HAP-1 (cell line): ENCODE results near the gene UGT1A10.
"Not testable (repeated sequence)": the region's sequence is repeated elsewhere in the genome, so short reads cannot be mapped to it uniquely, and the experiment has no call there.

Experiments
- DNase-seq, 2 experiments: peaks; one replicate each; pipeline ENCODE4 v3.0.0-alpha.2; 2016 to 2020; ENCODE audit warnings: low spot score in 2 of 2
- H3K27me3 ChIP-seq: fragments of 250-450 bp; sonication (Bioruptor Pico); 2 replicates; pipeline ENCODE4 v1.5.1; 2020; ENCODE audit warnings: low read depth, mild to moderate bottlenecking, moderate library complexity
- H3K36me3 ChIP-seq: fragments of 250-450 bp; sonication (Bioruptor Pico); replicated peaks from 2 replicates; pipeline ENCODE4 v1.5.1; 2020; ENCODE audit warnings: mild to moderate bottlenecking
- H3K4me1 ChIP-seq: fragments of 250-450 bp; sonication (Bioruptor Pico); 2 replicates; pipeline ENCODE4 v1.5.1; 2020; ENCODE audit warnings: mild to moderate bottlenecking
- H3K4me3 ChIP-seq: fragments of 250-450 bp; sonication (Bioruptor Pico); 2 replicates; pipeline ENCODE4 v1.5.1; 2020; ENCODE audit warnings: mild to moderate bottlenecking, moderate library complexity
- H3K9me3 ChIP-seq: fragments of 250-450 bp; sonication (Bioruptor Pico); 2 replicates; pipeline ENCODE4 v1.5.1; 2020; ENCODE audit warnings: mild to moderate bottlenecking, moderate library complexity
- in situ Hi-C: fragments of 300-500 bp; cut with MboI; formaldehyde crosslinking; loops from 3 replicates; pipeline ENCODE4 v1.14.3; 2020; ENCODE audit warnings: low sequenced_read_pairs, inconsistent platforms, mixed read lengths

UGT1A10 gene

DNA sequence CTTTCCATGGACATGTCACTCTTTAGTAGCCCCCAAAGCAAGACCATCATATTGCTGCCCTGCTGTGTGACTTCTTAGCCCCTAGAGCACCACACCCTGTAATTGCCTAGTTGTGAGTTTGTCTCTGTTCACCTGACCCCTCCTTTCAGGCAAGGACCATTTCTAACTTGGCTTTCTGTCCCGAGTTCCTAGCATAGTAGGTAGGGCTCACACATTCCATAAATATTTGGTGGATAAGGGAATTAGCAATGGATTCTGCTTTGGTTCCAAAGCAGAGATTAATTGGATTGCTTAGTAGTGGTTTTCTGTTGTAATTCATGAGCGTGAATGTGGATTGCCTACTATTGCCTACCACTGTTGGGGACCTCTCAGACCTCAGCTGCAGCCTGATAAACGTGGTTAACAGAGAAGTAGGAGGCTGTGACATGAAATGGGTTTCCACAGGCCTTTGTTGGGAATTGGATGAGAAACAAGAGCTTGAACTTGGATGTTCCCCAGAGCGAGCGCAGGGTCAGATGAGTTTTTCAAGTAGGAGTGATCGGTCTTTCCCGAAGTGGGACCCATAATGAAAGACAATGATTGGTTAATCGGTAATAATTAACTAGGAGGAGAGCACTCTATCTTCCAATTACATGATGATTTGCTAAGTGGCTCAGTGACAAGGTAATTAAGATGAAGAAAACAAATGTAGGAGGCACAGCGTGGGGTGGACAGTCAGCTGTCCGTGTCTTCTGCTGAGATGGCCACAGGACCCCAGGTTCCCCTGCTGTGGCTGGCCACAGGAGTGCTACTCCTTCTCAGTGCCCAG, 110.4 kb downstream of the UGT1A10 start:
- no peak for DNase-seq
- no peak overlapping the region for H3K4me3 ChIP-seq
- H3K36me3 ChIP-seq, result no peaks in the 10 kb centered on the region
- in situ Hi-C loops, result no loop called here
- H3K4me1 ChIP-seq, result no peaks in the 10 kb centered on the region
- H3K9me3 ChIP-seq, result peaks cover 3% of the 10 kb centered on the region
- H3K27me3 ChIP-seq, result no peaks in the 10 kb centered on the region

- in situ Hi-C loops, result no loop called here
- no peaks in the 10 kb centered on the region for H3K4me1 ChIP-seq
- H3K36me3 ChIP-seq, result no peaks in the 10 kb centered on the region
- DNase-seq, result no peak
- H3K9me3 ChIP-seq, result peaks cover 3% of the 10 kb centered on the region
- H3K4me3 ChIP-seq, result no peak overlapping the region
- no peaks in the 10 kb centered on the region for H3K27me3 ChIP-seq
Measured at GRCh38 chr2:233747283-233747544, 111.0 kb downstream of the UGT1A10 start.

DNA sequence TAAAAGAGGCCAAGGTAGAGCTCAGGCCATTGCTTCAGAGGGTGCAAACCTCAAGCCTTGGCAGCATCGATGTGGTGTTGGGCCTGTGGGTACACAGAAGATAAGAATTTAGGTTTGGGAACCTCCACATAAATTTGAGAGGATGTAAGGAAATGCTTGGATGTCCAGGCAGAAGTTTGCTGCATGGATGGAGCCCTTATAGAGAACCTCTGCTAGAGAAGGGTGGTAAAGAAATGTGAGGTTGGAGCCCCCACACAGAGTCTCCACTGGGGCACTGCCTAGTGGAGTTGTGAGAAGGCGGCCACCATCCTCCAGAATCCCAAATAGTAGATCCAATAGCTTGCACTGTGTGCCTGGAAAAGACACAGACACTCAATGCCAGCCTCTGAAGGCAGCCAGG, 114.4 kb downstream of the UGT1A10 start:
- H3K4me3 ChIP-seq, H3K9me3 ChIP-seq, H3K36me3 ChIP-seq, H3K4me1 ChIP-seq, H3K27me3 ChIP-seq, DNase-seq, in situ Hi-C loops: not testable (repeated sequence)

DNA sequence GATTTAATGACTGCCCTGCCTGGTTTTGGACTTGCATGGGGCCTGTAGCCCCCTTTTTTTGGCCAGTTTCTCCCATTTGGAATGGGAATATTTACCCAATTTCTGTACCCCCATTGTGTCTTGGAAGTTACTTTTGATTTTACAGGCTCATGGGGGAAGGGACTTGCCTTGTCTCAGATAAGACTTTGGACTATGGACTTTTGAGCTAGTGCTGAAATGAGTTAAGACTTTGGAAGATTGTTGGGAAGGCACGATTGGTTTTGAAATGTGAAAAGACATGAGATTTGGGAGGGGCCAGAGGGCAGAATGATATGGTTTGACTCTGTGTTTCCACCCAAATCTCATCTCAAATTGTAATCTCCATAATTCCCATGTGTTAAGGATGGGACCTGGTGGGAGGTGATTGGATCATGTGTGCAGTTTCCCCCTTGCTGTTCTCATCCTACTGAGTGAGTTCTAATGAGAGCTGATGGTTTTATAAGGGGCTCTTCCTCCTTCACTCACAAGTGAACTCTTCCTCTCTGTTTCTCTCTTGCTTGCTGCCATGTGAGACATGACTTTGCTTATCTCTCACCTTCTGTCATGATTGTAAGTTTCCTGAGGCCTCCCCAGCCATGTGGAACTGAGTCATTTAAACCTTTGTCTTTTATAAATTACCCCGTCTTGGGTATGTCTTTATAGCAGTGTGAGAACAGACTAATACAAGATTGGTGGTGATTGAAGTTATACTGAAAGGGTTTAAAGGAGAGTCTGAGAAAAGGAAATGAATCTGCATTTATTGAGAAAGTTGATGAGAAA, 115.2 kb downstream of the UGT1A10 start:
- not testable (repeated sequence) for H3K4me1 ChIP-seq

DNA sequence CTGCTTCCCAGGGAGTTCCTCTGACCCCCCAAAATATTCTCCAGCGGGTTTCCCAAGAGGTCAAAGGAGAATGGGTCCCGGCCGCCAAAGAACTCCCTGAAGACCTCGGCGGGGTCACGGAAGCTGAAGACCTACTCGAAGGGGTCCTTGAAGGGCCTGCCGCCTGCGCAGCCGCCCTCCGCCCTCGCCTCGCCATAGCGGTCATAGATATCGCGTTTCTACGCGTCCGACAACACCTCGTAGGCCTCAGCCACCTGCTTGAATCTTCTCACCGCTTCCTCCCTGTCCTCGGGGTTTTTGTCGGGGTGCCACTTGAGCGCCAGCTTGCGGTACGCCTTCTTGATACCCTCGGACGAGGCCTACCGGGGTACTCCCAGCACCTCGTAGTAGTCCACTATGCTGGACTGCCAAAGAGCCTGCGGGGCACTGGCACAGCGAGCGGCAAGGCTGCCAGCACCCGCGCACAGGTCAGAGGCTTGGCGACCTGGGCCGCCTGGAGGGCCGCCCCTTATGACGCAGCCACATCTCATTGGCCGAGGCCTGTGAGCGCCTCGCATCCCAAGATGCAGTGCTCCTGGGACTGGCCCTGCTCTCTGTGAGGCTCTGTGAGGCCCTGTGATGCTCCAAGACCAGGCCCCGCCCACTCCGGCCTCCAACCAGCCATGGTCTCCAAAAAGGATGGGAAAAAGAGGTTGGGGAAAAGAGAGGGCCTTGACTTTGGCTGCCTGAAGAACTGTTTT, 118.8 kb downstream of the UGT1A10 start:
- no peak for DNase-seq
- Histone ChIP-seq H3K9me3 (peaks cover 3% of the 10 kb centered on the region), H3K4me3 (no peak overlapping the region), H3K27me3 (no peaks in the 10 kb centered on the region), H3K36me3 (no peaks in the 10 kb centered on the region), H3K4me1 (peaks cover 8% of the 10 kb centered on the region)
- in situ Hi-C loops, result no loop called here

More for the DNA sequence above, 115.2 kb downstream of the UGT1A10 start:
- H3K27me3 ChIP-seq, H3K4me3 ChIP-seq, in situ Hi-C loops, H3K36me3 ChIP-seq, H3K9me3 ChIP-seq, DNase-seq: not testable (repeated sequence)

GRCh38 chr2:233756429-233757081, 120.3 kb downstream of the UGT1A10 start:
- peaks cover 8% of the 10 kb centered on the region for H3K4me1 ChIP-seq
- no peaks in the 10 kb centered on the region for H3K27me3 ChIP-seq
- DNase-seq, result no peak
- H3K9me3 ChIP-seq, result no peaks in the 10 kb centered on the region; the same call in 1 of the 2 replicates
- H3K4me3 ChIP-seq, result no peak overlapping the region
- no peaks in the 10 kb centered on the region for H3K36me3 ChIP-seq
- in situ Hi-C loops, result no loop called here

GRCh38 chr2:233758141-233758540, 121.9 kb downstream of the UGT1A10 start:
- Histone ChIP-seq H3K4me1 (peaks cover under 1% of the 10 kb centered on the region; the same call in 1 of the 2 replicates), H3K27me3 (peaks cover 7% of the 10 kb centered on the region; the same call in 1 of the 2 replicates), H3K9me3 (no peaks in the 10 kb centered on the region), H3K36me3 (no peaks in the 10 kb centered on the region), H3K4me3 (no peak overlapping the region)
- DNase-seq, result no peak
- in situ Hi-C loops, result no loop called here

GRCh38 chr2:233758849-233759248, 122.6 kb downstream of the UGT1A10 start:
- DNase-seq, result no peak
- H3K4me3 ChIP-seq, result no peak overlapping the region
- H3K27me3 ChIP-seq, result peaks cover 11% of the 10 kb centered on the region; the same call in 1 of the 2 replicates
- no peaks in the 10 kb centered on the region for H3K36me3 ChIP-seq
- in situ Hi-C loops, result no loop called here
- no peaks in the 10 kb centered on the region for H3K4me1 ChIP-seq
- H3K9me3 ChIP-seq, result no peaks in the 10 kb centered on the region

- Histone ChIP-seq H3K4me1 (no peaks in the 10 kb centered on the region), H3K36me3 (no peaks in the 10 kb centered on the region), H3K9me3 (no peaks in the 10 kb centered on the region), H3K4me3 (no peak within 1 kb of the TSS), H3K27me3 (peaks cover 12% of the 10 kb centered on the region; the same call in 1 of the 2 replicates)
- in situ Hi-C loops, result no loop called here
- no peak for DNase-seq
Measured at GRCh38 chr2:233760043-233760442, 123.8 kb downstream of the UGT1A10 start, which contains the start of gene UGT1A1. UGT1A1 (plus strand) TSS chr2:233760270; CDS start chr2:233760288, 18 bp downstream.

GRCh38 chr2:233761040-233761769, 125.0 kb downstream of the UGT1A10 start:
- no peak for DNase-seq
- Histone ChIP-seq H3K27me3 (peaks cover 12% of the 10 kb centered on the region; the same call in 1 of the 2 replicates), H3K4me1 (no peaks in the 10 kb centered on the region), H3K4me3 (no peak overlapping the region), H3K36me3 (no peaks in the 10 kb centered on the region), H3K9me3 (no peaks in the 10 kb centered on the region)
- in situ Hi-C loops, result no loop called here

- in situ Hi-C loops, result no loop called here
- H3K4me1 ChIP-seq, result no peaks in the 10 kb centered on the region
- no peaks in the 10 kb centered on the region for H3K36me3 ChIP-seq
- no peak for DNase-seq
- peaks cover 12% of the 10 kb centered on the region; the same call in 1 of the 2 replicates for H3K27me3 ChIP-seq
- H3K4me3 ChIP-seq, result no peak overlapping the region
- no peaks in the 10 kb centered on the region for H3K9me3 ChIP-seq
Measured at GRCh38 chr2:233764264-233764663, 128.0 kb downstream of the UGT1A10 start.

DNA sequence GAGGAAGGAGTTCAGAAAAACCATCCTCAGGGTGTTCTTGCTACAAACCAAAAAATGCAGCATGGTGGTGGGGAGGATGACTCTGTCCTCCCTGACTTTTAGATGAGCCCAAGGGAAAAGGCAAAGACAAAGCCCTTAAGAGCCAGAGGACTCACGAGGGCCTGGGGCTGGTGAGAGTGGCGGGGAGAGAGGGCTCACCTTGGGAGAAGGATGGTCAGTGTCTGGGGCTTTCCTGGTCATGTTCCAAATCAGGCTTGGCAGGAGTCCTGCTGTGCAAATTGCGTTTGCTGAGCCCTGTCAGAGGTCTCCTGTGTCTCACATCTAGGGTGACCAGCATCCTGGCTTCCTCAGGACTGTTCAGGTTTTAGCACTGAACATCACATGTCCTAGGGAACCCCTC, 128.5 kb downstream of the UGT1A10 start:
- H3K36me3 ChIP-seq, result no peaks in the 10 kb centered on the region
- no peaks in the 10 kb centered on the region for H3K9me3 ChIP-seq
- DNase-seq, result no peak
- no peak overlapping the region for H3K4me3 ChIP-seq
- no peaks in the 10 kb centered on the region for H3K4me1 ChIP-seq
- in situ Hi-C loops, result no loop called here
- H3K27me3 ChIP-seq, result peaks cover 12% of the 10 kb centered on the region; the same call in 1 of the 2 replicates

GRCh38 chr2:233766416-233766815, 130.2 kb downstream of the UGT1A10 start:
- in situ Hi-C loops, result no loop called here
- peaks cover 12% of the 10 kb centered on the region; the same call in 1 of the 2 replicates for H3K27me3 ChIP-seq
- no peak overlapping the region for H3K4me3 ChIP-seq
- no peaks in the 10 kb centered on the region for H3K9me3 ChIP-seq
- no peaks in the 10 kb centered on the region for H3K4me1 ChIP-seq
- DNase-seq, result no peak
- no peaks in the 10 kb centered on the region for H3K36me3 ChIP-seq
